ENCODE measurements around the gene KIF16B. TPM values are rescaled to one million over a fixed set of nuclear protein-coding genes. Genes with fewer than 3 reads are reported as not detected.
"Not testable (repeated sequence)": the region's sequence is repeated elsewhere in the genome, so short reads cannot be mapped to it uniquely, and the experiment has no call there.

KIF16B gene
- total RNA-seq, 6 donors from 2014 or later = 18.4 to 114 (median 26.3) TPM

DNA sequence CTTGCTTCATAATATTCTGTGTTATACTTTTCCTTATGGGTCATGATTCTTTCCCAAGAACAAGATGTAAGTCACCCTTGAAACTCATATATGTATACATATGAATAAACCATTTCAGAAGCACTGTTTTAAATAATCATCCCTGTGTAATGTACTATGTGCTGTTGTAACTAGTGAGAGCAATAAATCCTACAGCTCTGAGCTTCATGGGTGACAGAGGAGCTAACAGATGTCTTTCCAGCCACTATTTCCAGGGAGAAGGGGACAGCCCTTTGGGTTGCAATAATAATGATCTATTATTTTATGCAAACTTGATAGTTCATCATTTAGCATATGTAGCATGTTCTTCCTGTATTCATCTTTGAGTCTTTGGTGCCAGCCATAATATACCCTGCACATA lies 342.8 kb downstream of the KIF16B start:
- H3K9me3 ChIP-seq = no peaks in the 10 kb centered on the region
- no peaks in the 10 kb centered on the region for H3K36me3 ChIP-seq
- ATAC-seq (ENCODE audit: low FRiP score in 2 of 2) = no peak
- H3K27ac ChIP-seq = no peak overlapping the region
- no peaks in the 10 kb centered on the region for H3K27me3 ChIP-seq
- no peak for DNase-seq
- TF ChIP-seq EP300 (IDR thresholded peaks at IDR 0.05) (no peak), POLR2AphosphoS5 (IDR thresholded peaks at IDR 0.05) (no peak), POLR2A (IDR thresholded peaks at IDR 0.05) (no peak)
- TF ChIP-seq, protein P1, sequence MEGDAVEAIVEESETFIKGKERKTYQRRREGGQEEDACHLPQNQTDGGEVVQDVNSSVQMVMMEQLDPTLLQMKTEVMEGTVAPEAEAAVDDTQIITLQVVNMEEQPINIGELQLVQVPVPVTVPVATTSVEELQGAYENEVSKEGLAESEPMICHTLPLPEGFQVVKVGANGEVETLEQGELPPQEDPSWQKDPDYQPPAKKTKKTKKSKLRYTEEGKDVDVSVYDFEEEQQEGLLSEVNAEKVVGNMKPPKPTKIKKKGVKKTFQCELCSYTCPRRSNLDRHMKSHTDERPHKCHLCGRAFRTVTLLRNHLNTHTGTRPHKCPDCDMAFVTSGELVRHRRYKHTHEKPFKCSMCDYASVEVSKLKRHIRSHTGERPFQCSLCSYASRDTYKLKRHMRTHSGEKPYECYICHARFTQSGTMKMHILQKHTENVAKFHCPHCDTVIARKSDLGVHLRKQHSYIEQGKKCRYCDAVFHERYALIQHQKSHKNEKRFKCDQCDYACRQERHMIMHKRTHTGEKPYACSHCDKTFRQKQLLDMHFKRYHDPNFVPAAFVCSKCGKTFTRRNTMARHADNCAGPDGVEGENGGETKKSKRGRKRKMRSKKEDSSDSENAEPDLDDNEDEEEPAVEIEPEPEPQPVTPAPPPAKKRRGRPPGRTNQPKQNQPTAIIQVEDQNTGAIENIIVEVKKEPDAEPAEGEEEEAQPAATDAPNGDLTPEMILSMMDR (IDR thresholded peaks at IDR 0.05) = no peak
- H3K4me3 ChIP-seq = no peak overlapping the region
- no peaks in the 10 kb centered on the region for H3K4me1 ChIP-seq

DNA sequence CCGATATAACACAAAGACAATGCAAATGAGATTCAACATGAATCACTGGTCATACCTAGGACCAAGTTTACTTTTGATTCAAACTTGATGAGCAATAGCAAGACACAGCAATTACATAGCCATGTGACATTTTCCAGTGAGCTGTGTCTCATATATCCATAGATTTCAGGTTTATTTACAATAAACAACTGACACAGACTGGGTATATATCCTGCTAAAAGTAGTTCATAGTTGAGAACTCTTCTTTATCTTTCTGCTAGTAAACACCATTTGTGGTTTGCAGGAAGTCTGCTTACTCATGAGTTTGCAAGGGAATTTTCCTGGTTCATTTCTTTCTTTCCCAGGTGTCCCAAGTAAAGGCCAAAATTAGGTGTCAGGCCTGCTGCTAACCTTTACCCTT lies 343.4 kb downstream of the KIF16B start:
- H3K36me3 ChIP-seq = no peaks in the 10 kb centered on the region
- no peaks in the 10 kb centered on the region for H3K9me3 ChIP-seq
- H3K4me1 ChIP-seq = no peaks in the 10 kb centered on the region
- TF ChIP-seq EP300 (IDR thresholded peaks at IDR 0.05) (no peak), POLR2AphosphoS5 (IDR thresholded peaks at IDR 0.05) (no peak), POLR2A (IDR thresholded peaks at IDR 0.05) (no peak)
- TF ChIP-seq, protein P1 (IDR thresholded peaks at IDR 0.05) = no peak
- ATAC-seq (ENCODE audit: low FRiP score in 2 of 2) = no peak
- DNase-seq = no peak
- WGBS, 2 donors = 100% methylated on average over 1 of the region's 1 CpG
- H3K27me3 ChIP-seq = no peaks in the 10 kb centered on the region
- no peak overlapping the region for H3K4me3 ChIP-seq
- H3K27ac ChIP-seq = no peak overlapping the region

- Histone ChIP-seq H3K27ac (no peak overlapping the region), H3K27me3 (no peaks in the 10 kb centered on the region), H3K36me3 (no peaks in the 10 kb centered on the region), H3K9me3 (no peaks in the 10 kb centered on the region), H3K4me3 (no peak overlapping the region), H3K4me1 (no peaks in the 10 kb centered on the region)
- ATAC-seq (ENCODE audit: low FRiP score in 2 of 2) = no peak
- DNase-seq = no peak
- WGBS, 2 donors = 89 to 91% methylated on average over 4 of the region's 4 CpGs
- TF ChIP-seq EP300 (IDR thresholded peaks at IDR 0.05) (no peak), POLR2A (IDR thresholded peaks at IDR 0.05) (no peak), POLR2AphosphoS5 (IDR thresholded peaks at IDR 0.05) (no peak)
- TF ChIP-seq, protein P1 (IDR thresholded peaks at IDR 0.05) = no peak
Observed at GRCh38 chr20:16228722-16229121, 344.5 kb downstream of the KIF16B start.

DNA sequence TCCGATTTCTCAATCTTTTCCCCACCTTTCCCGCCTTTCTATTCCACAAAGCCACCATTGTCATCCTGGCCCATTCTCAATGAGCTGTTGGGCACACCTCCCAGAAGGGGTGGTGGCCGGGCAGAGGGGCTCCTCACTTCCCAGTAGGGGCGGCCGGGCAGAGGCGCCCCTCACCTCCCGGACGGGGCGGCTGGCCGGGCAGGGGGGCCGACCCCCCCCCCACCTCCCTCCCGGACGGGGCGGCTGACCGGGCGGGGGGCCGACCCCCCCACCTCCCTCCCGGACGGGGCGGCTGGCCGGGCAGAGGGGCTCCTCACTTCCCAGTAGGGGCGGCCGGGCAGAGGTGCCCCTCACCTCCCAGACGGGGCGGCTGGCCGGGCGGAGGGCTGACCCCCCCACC lies 346.3 kb downstream of the KIF16B start:
- not testable (repeated sequence) for H3K4me3 ChIP-seq; H3K36me3 ChIP-seq; H3K27ac ChIP-seq; ATAC-seq (ENCODE audit: low FRiP score in 2 of 2); H3K9me3 ChIP-seq; H3K27me3 ChIP-seq; H3K4me1 ChIP-seq
- WGBS, 2 donors = no CpG with 5 or more reads among the region's 27 CpGs
- DNase-seq = peak in 1 of 2 donors; percentile 83

GRCh38 chr20:16224836-16225235 lies 348.4 kb downstream of the KIF16B start:
- Histone ChIP-seq H3K27ac (no peak overlapping the region), H3K36me3 (no peaks in the 10 kb centered on the region), H3K27me3 (no peaks in the 10 kb centered on the region), H3K4me3 (no peak overlapping the region), H3K4me1 (no peaks in the 10 kb centered on the region), H3K9me3 (no peaks in the 10 kb centered on the region)
- TF ChIP-seq POLR2A (IDR thresholded peaks at IDR 0.05) (no peak), EP300 (IDR thresholded peaks at IDR 0.05) (no peak), POLR2AphosphoS5 (IDR thresholded peaks at IDR 0.05) (no peak)
- TF ChIP-seq, protein P1 (IDR thresholded peaks at IDR 0.05) = no peak
- no peak for DNase-seq
- no peak for ATAC-seq (ENCODE audit: low FRiP score in 2 of 2)
- 61 to 69% methylated on average over 3 of the region's 3 CpGs for WGBS, 2 donors
